Psoas muscle (tissue), 8 donors: Measurements from ENCODE around the gene MTMR2. TPM values are rescaled to one million over a fixed set of nuclear protein-coding genes. Genes with fewer than 3 reads are reported as not detected.

Experiments
- ATAC-seq, 4 donors: fragments of 200-7000 bp; cut with Tn5 transposase; one replicate each; pipeline ENCODE4 v1.9.1; 2020; ENCODE audit warnings: moderate library complexity in 3 of 4, mild to moderate bottlenecking in 2 of 4
- DNase-seq, 2 donors: peaks; one replicate each; pipeline ENCODE4 v3.0.0-alpha.2; 2020
- H3K27ac ChIP-seq: fragments of 200-600 bp; one replicate; pipeline ENCODE4 v1.8.0; 2022
- H3K27me3 ChIP-seq, 3 donors: fragments of 200-600 bp in 1 of 3; one replicate each; pipeline versions ENCODE4 v1.6.1 to v1.8.0; 2013 to 2022; ENCODE audit warnings: low read length in 2 of 3, mild to moderate bottlenecking in 2 of 3, moderate library complexity in 1 of 3; ENCODE audit not compliant: insufficient read depth in 3 of 3
- H3K36me3 ChIP-seq, 2 donors: fragments of 200-600 bp in 1 of 2; one replicate each; pipeline versions ENCODE4 v1.6.1 to v1.8.0; 2013 to 2022; ENCODE audit warnings: low read depth in 1 of 2, mild to moderate bottlenecking in 1 of 2, moderate library complexity in 1 of 2; ENCODE audit not compliant: insufficient read depth in 1 of 2
- H3K4me1 ChIP-seq: fragments of 200-600 bp; one replicate; pipeline ENCODE4 v1.8.0; 2022
- H3K4me3 ChIP-seq: fragments of 200-600 bp; one replicate; pipeline ENCODE4 v1.8.0; 2022; ENCODE audit warnings: mild to moderate bottlenecking
- H3K9me3 ChIP-seq: fragments of 200-600 bp; one replicate; pipeline ENCODE4 v1.8.0; 2022
- CTCF ChIP-seq: fragments of 200-600 bp; IDR thresholded peaks from one replicate; pipeline ENCODE4 v1.8.0; 2022; ENCODE audit warnings: antibody characterized with exemption
- WGBS, 3 donors: extraction: QIAGEN DNeasy Blood & Tissue Kit; methylation state at CpG; one replicate each; pipeline versions ENCODE4 v1.1.6 to v1.1.7; 2013; 5-methylcytosine and 5-hydroxymethylcytosine counted together
- intact Hi-C, 2 donors: fragments of 100-400 bp; cut with DNase I; formaldehyde crosslinking; loops; one replicate each; pipeline versions ENCODE4 v1.11.0 to v1.14.2; 2022
- polyA plus RNA-seq, 3 donors: library from polyadenylated mRNA; stranded (reverse); fragments of 200-250 nt; gene quantifications; one replicate each; pipeline ENCODE4 v1.2.3, GENCODE V29; 2013
- total RNA-seq, 4 donors: library from RNA; stranded (reverse); fragmentation: NEBNext Ultra II Directional in 2 of 4; extraction: Animal tissue kit (Norgen Biotek cat#: 25700) in 2 of 4; gene quantifications; one replicate each; pipeline versions ENCODE4 v1.2.1 to v1.2.4, GENCODE V29; 2021 to 2023
- donor health status: healthy with polysubstance abuse.
- donor health status: DM: no; HTN: no; CAD: no; lungs with moderate emphysema.
- donor health status: Bipolar disorder and iron deficiency.
- donor health status: healthy.
- donor health status: DM: yes; HTN: yes; CAD: no.
- donor health status: DM: no; HTN: no; CAD: no.
- donor health status: DM: no; HTN: no; CAD: no.
- donor health status: DM: yes; HTN: yes; CAD: no.

The MTMR2 gene
- total and polyA plus RNA-seq, 7 donors, result 5.4 to 9.9 (median 7.7) TPM

- H3K36me3 ChIP-seq, result peaks cover 7 to 34% of the 10 kb centered on the region in 2 donors
- ATAC-seq, result no peak
- no peaks in the 10 kb centered on the region for H3K9me3 ChIP-seq
- no peak for TF ChIP-seq CTCF
- intact Hi-C loops, result no loop called here
- no peak for DNase-seq
- no peak overlapping the region for H3K27ac ChIP-seq
- H3K4me3 ChIP-seq, result no peak overlapping the region
- no peaks in the 10 kb centered on the region for H3K4me1 ChIP-seq
- no peaks in the 10 kb centered on the region for H3K27me3 ChIP-seq
- 95 to 96% (median 95%) methylated on average over 12 of the region's 12 CpGs for WGBS, 3 donors
These were observed 123.5 kb downstream of the MTMR2 start for GRCh38 chr11:95800438-95800837.

DNA sequence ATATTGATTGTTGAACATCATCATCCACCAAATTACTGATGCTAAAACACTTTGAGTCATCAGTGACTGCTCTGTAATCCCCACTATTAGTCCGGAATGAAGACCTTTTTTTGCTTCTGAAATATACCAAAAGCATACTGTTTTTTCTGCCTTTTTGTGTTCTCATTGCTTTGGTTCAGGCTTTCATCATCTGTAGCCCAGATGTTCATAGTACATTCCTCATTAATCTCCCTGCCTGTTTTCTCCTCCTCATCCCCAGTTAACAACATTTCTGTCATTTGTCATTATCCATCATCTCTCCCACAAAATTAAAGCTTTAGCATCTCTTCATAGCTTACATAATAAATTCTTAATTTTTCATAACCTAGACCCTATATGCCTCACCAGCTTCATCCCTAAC lies 124.4 kb downstream of the MTMR2 start:
- ATAC-seq, result no peak
- DNase-seq, result no peak
- Histone ChIP-seq H3K9me3 (no peaks in the 10 kb centered on the region), H3K4me3 (no peak overlapping the region), H3K36me3 (peaks cover 7 to 31% of the 10 kb centered on the region in 2 donors), H3K4me1 (peaks cover 3% of the 10 kb centered on the region), H3K27me3 (no peaks in the 10 kb centered on the region), H3K27ac (no peak overlapping the region)
- WGBS, 3 donors, result 88 to 100% (median 94%) methylated on average over 1 of the region's 1 CpG
- intact Hi-C loops, result no loop called here
- no peak for TF ChIP-seq CTCF

DNA sequence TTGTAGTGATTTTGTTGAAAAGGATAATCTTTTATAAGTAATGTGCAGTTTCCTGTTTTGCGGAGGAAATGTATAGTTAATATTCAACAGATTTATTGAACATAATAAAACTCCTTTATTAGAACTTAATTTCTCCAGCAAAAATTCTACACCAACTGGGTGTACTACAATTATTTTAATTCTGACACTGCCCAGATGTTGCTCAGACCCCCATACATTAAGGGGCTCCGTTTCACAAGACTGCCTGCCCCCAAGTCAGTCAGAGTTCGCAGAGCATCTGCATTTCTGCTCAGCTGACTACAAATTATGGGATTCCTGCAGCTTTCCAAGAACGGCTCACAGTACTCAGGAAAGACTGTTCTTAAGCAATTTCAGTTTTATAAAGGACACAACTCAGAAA lies 127.4 kb downstream of the MTMR2 start:
- no peak for TF ChIP-seq CTCF
- Histone ChIP-seq H3K27me3 (no peaks in the 10 kb centered on the region), H3K9me3 (no peaks in the 10 kb centered on the region), H3K4me3 (no peak overlapping the region), H3K4me1 (peaks cover 7% of the 10 kb centered on the region), H3K27ac (no peak overlapping the region), H3K36me3 (peaks cover 7 to 21% of the 10 kb centered on the region in 2 donors)
- ATAC-seq, result no peak
- intact Hi-C loops, result no loop called here
- 79 to 84% (median 81%) methylated on average over 4 of the region's 4 CpGs for WGBS, 3 donors
- no peak for DNase-seq

DNA sequence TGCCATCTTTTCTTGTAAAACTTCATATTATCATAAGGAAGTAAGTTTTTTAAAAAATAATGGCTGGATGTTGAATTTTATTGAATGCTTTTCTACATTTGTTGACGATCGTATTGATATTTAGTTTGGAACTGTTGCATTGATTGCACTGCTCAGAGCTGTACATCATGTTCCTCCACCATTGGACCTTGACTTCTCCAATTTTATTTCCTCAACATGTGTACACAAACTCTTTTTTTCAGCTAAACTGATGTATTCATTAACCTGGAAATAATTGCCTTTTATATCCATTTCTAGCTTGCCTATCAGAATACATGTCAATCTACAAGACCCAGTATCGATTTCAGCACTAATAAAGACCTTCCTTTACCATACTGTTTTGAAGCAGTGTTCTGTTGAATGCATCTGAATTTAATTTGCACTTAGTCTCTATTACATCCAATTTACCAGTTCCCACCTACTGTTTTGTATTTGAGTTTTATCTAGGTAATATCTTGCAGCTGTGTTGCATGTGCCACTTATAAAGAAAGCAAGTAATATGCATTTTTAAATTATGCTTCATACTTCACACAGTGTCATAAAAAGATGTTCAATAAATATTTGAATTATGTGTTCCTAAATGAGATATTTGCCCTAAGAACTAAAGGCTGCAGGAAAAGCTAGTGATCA lies 128.1 kb downstream of the MTMR2 start:
- 85 to 93% (median 91%) methylated on average over 3 of the region's 3 CpGs for WGBS, 3 donors
- ATAC-seq (no peak), DNase-seq (no peak)
- H3K36me3 ChIP-seq, result peaks cover 7 to 18% of the 10 kb centered on the region in 2 donors
- H3K9me3 ChIP-seq, result no peaks in the 10 kb centered on the region
- H3K4me3 ChIP-seq, result no peak overlapping the region
- H3K27me3 ChIP-seq, result no peaks in the 10 kb centered on the region
- intact Hi-C loops, result no loop called here
- TF ChIP-seq CTCF, result no peak
- no peak overlapping the region for H3K27ac ChIP-seq
- H3K4me1 ChIP-seq, result peaks cover 12% of the 10 kb centered on the region

DNA sequence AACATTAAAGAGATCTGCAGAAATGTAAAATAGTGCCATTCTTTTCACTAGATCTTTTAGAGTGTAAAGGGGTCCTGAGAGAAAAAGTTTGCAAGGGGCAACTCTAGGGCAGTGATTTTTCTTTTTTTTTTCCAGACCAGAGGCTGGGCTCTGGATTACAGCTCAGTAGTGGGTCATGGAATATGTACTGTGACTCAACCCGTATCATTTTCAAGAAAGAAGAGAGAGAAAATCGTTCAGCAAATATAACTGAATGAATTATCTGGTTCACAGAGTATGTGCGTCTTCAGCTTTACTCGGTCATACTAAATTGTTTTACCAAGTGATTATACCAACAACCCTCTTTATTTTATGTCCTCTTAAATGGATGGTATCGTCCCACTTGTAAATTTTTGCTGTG lies 129.8 kb downstream of the MTMR2 start:
- no peak for ATAC-seq
- DNase-seq, result no peak
- intact Hi-C loops, result loop anchor here in 1 of 2 donors (5.0 kb wide), 1 partner anchor 822 kb away; the partner anchor contains the start of genes CWC15 and KDM4D
- WGBS, 3 donors, result 74 to 87% (median 79%) methylated on average over 5 of the region's 5 CpGs
- Histone ChIP-seq H3K9me3 (no peaks in the 10 kb centered on the region), H3K27me3 (no peaks in the 10 kb centered on the region), H3K27ac (no peak overlapping the region), H3K4me1 (peaks cover 12% of the 10 kb centered on the region), H3K36me3 (peaks cover 0 to under 1% of the 10 kb centered on the region in 2 donors), H3K4me3 (no peak overlapping the region)
- no peak for TF ChIP-seq CTCF
